ENCODE data around the gene CAPS.

DNA sequence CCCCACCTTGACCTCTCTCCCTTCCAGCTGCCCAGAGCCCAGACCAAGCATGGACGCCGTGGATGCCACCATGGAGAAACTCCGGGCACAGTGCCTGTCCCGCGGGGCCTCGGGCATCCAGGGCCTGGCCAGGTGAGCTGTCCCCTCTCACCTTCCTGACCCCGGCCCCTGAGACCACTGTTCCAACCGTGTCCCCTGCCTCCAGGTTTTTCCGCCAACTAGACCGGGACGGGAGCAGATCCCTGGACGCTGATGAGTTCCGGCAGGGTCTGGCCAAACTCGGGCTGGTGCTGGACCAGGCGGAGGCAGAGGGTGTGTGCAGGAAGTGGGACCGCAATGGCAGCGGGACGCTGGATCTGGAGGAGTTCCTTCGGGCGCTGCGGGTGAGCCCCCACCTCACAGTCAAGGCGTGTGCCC is 312 bp downstream of the CAPS start:
- no peak for TF ChIP-seq POLR2A (IDR thresholded peaks at IDR 0.05)
- TF ChIP-seq, protein P1, sequence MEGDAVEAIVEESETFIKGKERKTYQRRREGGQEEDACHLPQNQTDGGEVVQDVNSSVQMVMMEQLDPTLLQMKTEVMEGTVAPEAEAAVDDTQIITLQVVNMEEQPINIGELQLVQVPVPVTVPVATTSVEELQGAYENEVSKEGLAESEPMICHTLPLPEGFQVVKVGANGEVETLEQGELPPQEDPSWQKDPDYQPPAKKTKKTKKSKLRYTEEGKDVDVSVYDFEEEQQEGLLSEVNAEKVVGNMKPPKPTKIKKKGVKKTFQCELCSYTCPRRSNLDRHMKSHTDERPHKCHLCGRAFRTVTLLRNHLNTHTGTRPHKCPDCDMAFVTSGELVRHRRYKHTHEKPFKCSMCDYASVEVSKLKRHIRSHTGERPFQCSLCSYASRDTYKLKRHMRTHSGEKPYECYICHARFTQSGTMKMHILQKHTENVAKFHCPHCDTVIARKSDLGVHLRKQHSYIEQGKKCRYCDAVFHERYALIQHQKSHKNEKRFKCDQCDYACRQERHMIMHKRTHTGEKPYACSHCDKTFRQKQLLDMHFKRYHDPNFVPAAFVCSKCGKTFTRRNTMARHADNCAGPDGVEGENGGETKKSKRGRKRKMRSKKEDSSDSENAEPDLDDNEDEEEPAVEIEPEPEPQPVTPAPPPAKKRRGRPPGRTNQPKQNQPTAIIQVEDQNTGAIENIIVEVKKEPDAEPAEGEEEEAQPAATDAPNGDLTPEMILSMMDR (IDR thresholded peaks at IDR 0.05), result no peak

All from thyroid gland (tissue), 4 donors.